OCI-LY3 (cell line): Measurements from ENCODE around the gene IRGQ.

ENCODE experiments used
- CTCF ChIP-seq: fragments of 200-600, 300-600 bp; sonication (generic); IDR thresholded peaks from 2 replicates; pipeline ENCODE4 v1.5.1; 2014; ENCODE audit warnings: antibody characterized with exemption, low read length, low read depth
- EZH2phosphoT487 ChIP-seq: fragments of 200-600 bp; shearing (Covaris generic); IDR thresholded peaks from 2 replicates; pipeline ENCODE4 v1.6.1; 2018; ENCODE audit warnings: antibody characterized with exemption, mixed run types, low read depth

GRCh38 chr19:43619262-43620060 is 23.5 kb upstream of the IRGQ start, which contains the start of gene ZNF428:
- TF ChIP-seq CTCF (no peak), EZH2phosphoT487 (no peak)
